Activated naive CD8-positive, alpha-beta T cell treated with anti-CD3 and anti-CD28 coated beads, Interleukin-2, amount 10 ng/mL, durations not matched to agents 7 days and 5 days (primary cell): ENCODE results near the gene ZNF48. TPM values are rescaled to one million over a fixed set of nuclear protein-coding genes. Genes with fewer than 3 reads are reported as not detected.

ENCODE experiments used
- ATAC-seq: fragments of 150-1000 bp; cut with Tn5 transposase; one replicate; pipeline ENCODE4 v1.10.0; 2021; ENCODE audit warnings: low read depth, moderate library complexity
- POLR2A ChIA-PET: fragments of 350-600 bp; sonication (Branson Sonifier 250); formaldehyde crosslinking; loops from one replicate; lab custom pipeline; 2021; ENCODE audit warnings: antibody characterized with exemption; lab: Charles Lee
- DNase-seq: peaks from one replicate; pipeline ENCODE4 v3.0.0; 2021
- H3K27ac Mint-ChIP-seq: one replicate; pipeline ENCODE4 v1.8.0; 2022; ENCODE audit warnings: mild to moderate bottlenecking, mixed read lengths
- H3K27me3 Mint-ChIP-seq: one replicate; pipeline ENCODE4 v1.8.0; 2022; ENCODE audit warnings: mild to moderate bottlenecking, moderate library complexity, mixed read lengths
- H3K36me3 Mint-ChIP-seq: one replicate; pipeline ENCODE4 v1.8.0; 2021; ENCODE audit warnings: mild to moderate bottlenecking, mixed read lengths
- H3K4me1 Mint-ChIP-seq: one replicate; pipeline ENCODE4 v1.8.0; 2021; ENCODE audit warnings: mixed read lengths
- H3K4me3 Mint-ChIP-seq: one replicate; pipeline ENCODE4 v1.8.0; 2022; ENCODE audit warnings: mild to moderate bottlenecking, moderate library complexity, mixed read lengths
- H3K9me3 Mint-ChIP-seq: one replicate; pipeline ENCODE4 v1.8.0; 2021; ENCODE audit warnings: mixed read lengths
- total RNA-seq, 2 experiments: library from RNA; stranded (reverse); gene quantifications; one replicate each; pipeline ENCODE4 v1.2.3, GENCODE V29; 2021

The ZNF48 gene
- total RNA-seq, 2 experiments from 2014 or later: 14.4 to 15.5 TPM

- DNase-seq (no peak), ATAC-seq (no peak)
- Mint-ChIP-seq H3K9me3 (no peaks in the 10 kb centered on the region), H3K4me1 (peaks cover 32% of the 10 kb centered on the region), H3K27me3 (no peaks in the 10 kb centered on the region), H3K4me3 (no peak overlapping the region), H3K27ac (peak overlapping the region; percentile 98), H3K36me3 (peaks cover 22% of the 10 kb centered on the region)
- POLR2A ChIA-PET: interaction anchor here (2.1 kb wide), 1 partner anchor 30 kb away, joined by 13 read pairs; the partner anchor contains the start of gene ZNF771
Measured at GRCh38 chr16:30376461-30376902, 18.7 kb upstream of the ZNF48 start.

- POLR2A ChIA-PET: interaction anchor here (0.6 to 8.3 kb wide), 7 partner anchors 8 to 191 kb away, joined by 3 to 74 read pairs (median 5); partner anchors contain the start of genes ZNF48 and ZNF771
- H3K4me1 Mint-ChIP-seq: peaks cover 29% of the 10 kb centered on the region
Measured at GRCh38 chr16:30377050-30377811, 18.0 kb upstream of the ZNF48 start.

GRCh38 chr16:30377812-30378235, 17.4 kb upstream of the ZNF48 start:
- no peaks in the 10 kb centered on the region for H3K9me3 Mint-ChIP-seq
- H3K36me3 Mint-ChIP-seq: peaks cover 22% of the 10 kb centered on the region
- ATAC-seq: peak; percentile 24
- POLR2A ChIA-PET: interaction anchor here (0.6 to 8.3 kb wide), 9 partner anchors 9 to 302 kb away, joined by 3 to 74 read pairs (median 5); partner anchors contain the start of genes PPP4C, ZNF48 and ZNF771
- peak overlapping the region; percentile 93 for H3K4me3 Mint-ChIP-seq
- H3K27ac Mint-ChIP-seq: peak overlapping the region; percentile 98
- peak; percentile 83 for DNase-seq
- peaks cover 31% of the 10 kb centered on the region for H3K4me1 Mint-ChIP-seq
- no peaks in the 10 kb centered on the region for H3K27me3 Mint-ChIP-seq

More at GRCh38 chr16:30377050-30377811, 18.0 kb upstream of the ZNF48 start:
- H3K9me3 Mint-ChIP-seq: no peaks in the 10 kb centered on the region
- peak overlapping the region; percentile 93 for H3K4me3 Mint-ChIP-seq
- peaks cover 22% of the 10 kb centered on the region for H3K36me3 Mint-ChIP-seq
- DNase-seq: no peak
- H3K27me3 Mint-ChIP-seq: no peaks in the 10 kb centered on the region
- peak overlapping the region; percentile 98 for H3K27ac Mint-ChIP-seq
- ATAC-seq: no peak

DNA sequence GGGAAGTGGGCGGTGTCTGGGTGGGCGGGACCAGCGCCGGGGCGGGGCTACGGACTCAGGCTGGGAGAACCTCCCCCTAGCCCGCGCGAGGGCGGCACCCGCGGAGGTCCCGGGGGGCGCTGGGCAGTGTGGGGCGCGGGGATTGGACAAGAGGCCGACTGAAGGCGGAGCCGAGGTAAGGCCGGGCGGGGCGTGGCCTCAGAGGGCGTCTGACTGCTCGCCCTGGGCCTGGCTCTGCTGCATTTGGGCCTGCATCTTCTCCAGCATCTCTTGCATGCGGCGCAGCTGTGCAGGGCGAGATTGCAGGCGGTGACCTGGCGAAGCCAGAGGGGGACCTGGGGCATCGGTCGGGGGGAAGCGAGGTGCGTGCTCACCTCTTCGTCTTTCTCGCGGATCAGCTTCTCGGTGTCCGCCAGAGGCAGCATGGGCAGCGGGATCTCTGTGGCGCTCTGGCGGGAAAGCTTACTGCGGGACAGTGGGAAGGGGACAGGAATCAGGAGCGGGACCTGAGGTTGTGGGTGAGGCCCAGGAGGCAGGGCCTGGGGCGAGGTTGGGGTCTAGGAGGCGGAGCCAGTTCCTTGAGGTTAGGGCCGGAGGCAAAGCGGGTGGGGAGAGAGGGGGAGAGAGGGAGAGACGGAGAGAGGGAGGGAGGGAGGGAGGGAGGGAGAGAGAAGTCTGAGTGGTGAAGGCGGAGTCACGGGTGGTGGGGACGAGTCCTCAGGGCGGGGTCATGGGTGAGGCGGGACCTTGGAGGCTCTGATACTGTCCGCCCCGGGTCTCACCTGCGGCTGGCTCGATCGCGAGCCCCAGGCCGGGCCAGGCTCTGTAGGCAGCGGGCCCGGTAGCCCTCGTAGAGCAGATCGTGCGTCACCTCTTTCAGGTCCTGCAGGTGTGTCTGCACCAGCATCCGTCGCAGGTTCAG, 16.7 kb upstream of the ZNF48 start:
- POLR2A ChIA-PET: interaction anchor here (0.6 to 8.3 kb wide), 9 partner anchors 9 to 302 kb away, joined by 3 to 74 read pairs (median 5); partner anchors contain the start of genes PPP4C, ZNF48 and ZNF771
- Mint-ChIP-seq H3K4me3 (peak overlapping the region; percentile 93), H3K36me3 (peaks cover 22% of the 10 kb centered on the region), H3K9me3 (no peaks in the 10 kb centered on the region), H3K27ac (peak overlapping the region; percentile 98), H3K27me3 (no peaks in the 10 kb centered on the region), H3K4me1 (peaks cover 33% of the 10 kb centered on the region)
- ATAC-seq: peak; percentile 80
- peak; percentile 99 for DNase-seq

DNA sequence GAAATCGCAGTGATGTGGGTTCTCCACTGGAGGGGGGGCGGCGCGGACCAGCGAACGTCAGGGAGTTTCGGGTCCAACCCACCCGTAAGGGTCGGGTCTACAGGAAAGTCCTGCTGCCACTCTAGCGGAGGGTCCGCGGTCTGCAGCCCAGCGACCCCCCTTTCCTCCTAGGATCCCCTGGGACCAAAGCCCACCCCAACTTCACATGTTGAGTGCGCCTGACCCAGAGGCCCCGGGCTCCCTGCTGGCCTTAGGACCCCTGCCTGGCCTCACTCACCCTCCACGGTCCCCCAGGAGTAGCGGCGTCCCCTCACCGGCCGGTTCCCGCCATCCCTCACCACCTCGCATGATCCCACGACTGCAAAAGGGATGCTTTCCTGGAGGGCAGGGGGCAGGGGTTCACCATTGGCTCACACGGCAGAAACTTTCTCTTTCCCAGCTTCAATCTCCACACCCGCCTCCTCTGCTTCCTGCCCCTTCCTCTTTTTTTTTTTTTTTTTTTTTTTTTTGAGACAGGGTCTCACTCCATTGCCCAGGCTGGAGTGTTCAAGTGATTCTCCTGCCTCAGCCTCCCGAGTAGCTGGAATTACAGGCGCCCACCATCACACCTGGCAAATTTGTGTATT, 15.9 kb upstream of the ZNF48 start:
- no peak for ATAC-seq

GRCh38 chr16:30380072-30380802, 15.0 kb upstream of the ZNF48 start:
- peak overlapping the region; percentile 93 for H3K4me3 Mint-ChIP-seq
- no peak for ATAC-seq
- POLR2A ChIA-PET: interaction anchor here (0.7 to 8.3 kb wide), 7 partner anchors 10 to 385 kb away, joined by 3 to 74 read pairs (median 3); partner anchors contain the start of genes HIRIP3, TBC1D10B, ZNF48 and ZNF771

More for the DNA sequence above, 15.9 kb upstream of the ZNF48 start:
- no peak for DNase-seq
- H3K4me1 Mint-ChIP-seq: peaks cover 37% of the 10 kb centered on the region
- peak overlapping the region; percentile 93 for H3K4me3 Mint-ChIP-seq
- H3K36me3 Mint-ChIP-seq: peaks cover 25% of the 10 kb centered on the region
- POLR2A ChIA-PET: interaction anchor here (0.7 to 8.3 kb wide), 3 partner anchors 11 to 384 kb away, joined by 3 to 74 read pairs (median 6); partner anchors contain the start of genes HIRIP3 and ZNF48
- no peaks in the 10 kb centered on the region for H3K27me3 Mint-ChIP-seq
- H3K9me3 Mint-ChIP-seq: no peaks in the 10 kb centered on the region
- H3K27ac Mint-ChIP-seq: peak overlapping the region; percentile 98

GRCh38 chr16:30380803-30381208, 14.4 kb upstream of the ZNF48 start:
- Mint-ChIP-seq H3K4me3 (peak overlapping the region; percentile 93), H3K27me3 (no peaks in the 10 kb centered on the region), H3K9me3 (peaks cover 2% of the 10 kb centered on the region), H3K4me1 (peaks cover 37% of the 10 kb centered on the region), H3K27ac (peak overlapping the region; percentile 98), H3K36me3 (peaks cover 25% of the 10 kb centered on the region)
- ATAC-seq: no peak
- POLR2A ChIA-PET: interaction anchor here (0.8 to 8.3 kb wide), 6 partner anchors 10 to 92 kb away, joined by 3 to 74 read pairs (median 6); partner anchors contain the start of genes ITGAL, TBC1D10B, ZNF48 and ZNF771
- peak; percentile 37 for DNase-seq

More at GRCh38 chr16:30380072-30380802, 15.0 kb upstream of the ZNF48 start:
- no peaks in the 10 kb centered on the region for H3K27me3 Mint-ChIP-seq
- H3K36me3 Mint-ChIP-seq: peaks cover 25% of the 10 kb centered on the region
- DNase-seq: no peak
- H3K9me3 Mint-ChIP-seq: no peaks in the 10 kb centered on the region
- H3K4me1 Mint-ChIP-seq: peaks cover 37% of the 10 kb centered on the region
- H3K27ac Mint-ChIP-seq: peak overlapping the region; percentile 98

DNA sequence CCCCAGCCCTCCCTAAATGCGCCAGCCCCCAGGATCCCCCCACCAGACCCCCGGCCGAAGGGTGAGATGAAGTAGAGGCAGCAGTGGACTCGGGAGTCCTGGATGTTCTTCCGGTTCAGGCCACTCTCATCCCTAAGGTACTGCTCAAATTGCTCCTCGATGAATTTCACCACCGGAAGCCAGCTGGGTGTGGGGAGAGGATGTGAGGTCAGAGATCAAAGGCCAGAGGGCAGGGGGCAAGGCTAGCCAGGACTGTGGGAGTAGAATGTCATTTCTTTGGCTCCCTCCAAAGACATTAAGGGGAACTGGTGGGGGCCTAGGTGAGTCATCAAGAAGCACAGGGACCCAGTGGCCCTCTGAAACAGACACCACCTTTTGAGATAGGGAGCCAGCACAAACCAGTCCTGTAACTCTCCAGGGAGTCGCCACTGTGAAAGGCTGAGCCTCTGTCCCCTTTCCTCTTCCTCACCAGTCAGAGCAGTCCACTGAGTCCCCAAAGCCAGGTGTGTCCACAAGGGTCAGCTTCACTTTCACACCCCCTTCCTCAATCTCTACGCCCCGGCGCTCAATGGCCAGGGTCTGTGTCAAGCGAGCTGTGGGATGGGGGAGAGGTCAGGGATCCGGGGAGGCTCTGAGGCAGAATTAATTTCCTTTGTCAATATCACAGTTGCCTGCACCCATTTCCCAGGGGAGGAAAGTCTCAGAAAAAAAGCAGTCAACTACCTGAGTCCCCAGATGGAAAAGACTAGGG, 13.8 kb upstream of the ZNF48 start:
- peak; percentile 56 for DNase-seq
- ATAC-seq: no peak
- Mint-ChIP-seq H3K27me3 (no peaks in the 10 kb centered on the region), H3K4me1 (peaks cover 37% of the 10 kb centered on the region), H3K36me3 (peaks cover 25% of the 10 kb centered on the region), H3K9me3 (peaks cover 2% of the 10 kb centered on the region), H3K27ac (peak overlapping the region; percentile 98), H3K4me3 (peak overlapping the region; percentile 93)
- POLR2A ChIA-PET: interaction anchor here (1.2 to 8.3 kb wide), 10 partner anchors 11 to 279 kb away, joined by 3 to 74 read pairs (median 12); partner anchors contain the start of genes ITGAL, TBC1D10B, ZNF48 and ZNF771

GRCh38 chr16:30382111-30382881, 12.9 kb upstream of the ZNF48 start, which contains the start of gene SEPTIN1:
Gene SEPTIN1, minus strand, starts transcription at chr16:30382561. Its CDS starts 19 bp downstream, at chr16:30382542.
- DNase-seq (peak; percentile 84), ATAC-seq (peak; percentile 46)
- Mint-ChIP-seq H3K36me3 (peaks cover 25% of the 10 kb centered on the region), H3K9me3 (peaks cover 2% of the 10 kb centered on the region), H3K27me3 (no peaks in the 10 kb centered on the region), H3K4me3 (peak within 1 kb of the TSS; percentile 93), H3K4me1 (peaks cover 35% of the 10 kb centered on the region), H3K27ac (peak within 1 kb of the TSS; percentile 98)
- POLR2A ChIA-PET: interaction anchor here (0.6 to 8.3 kb wide), 28 partner anchors 8 to 1435 kb away, joined by 3 to 74 read pairs (median 4); partner anchors contain the start of genes CD2BP2, CORO1A, ITGAL and TBC1D10B

GRCh38 chr16:30383521-30383920, 11.7 kb upstream of the ZNF48 start:
- DNase-seq (no peak), ATAC-seq (no peak)
- peaks cover 22% of the 10 kb centered on the region for H3K36me3 Mint-ChIP-seq
- H3K4me3 Mint-ChIP-seq: peak overlapping the region; percentile 93
- H3K4me1 Mint-ChIP-seq: peaks cover 31% of the 10 kb centered on the region
- H3K27me3 Mint-ChIP-seq: no peaks in the 10 kb centered on the region
- peak overlapping the region; percentile 98 for H3K27ac Mint-ChIP-seq
- H3K9me3 Mint-ChIP-seq: peaks cover 2% of the 10 kb centered on the region
- POLR2A ChIA-PET: interaction anchor here (1.0 to 8.3 kb wide), 12 partner anchors 10 to 294 kb away, joined by 3 to 74 read pairs (median 8); partner anchors contain the start of genes CORO1A, TBC1D10B, TBX6 and ZNF48
